Vagina (tissue), 2 donors: ENCODE measurements around the gene RIOX2. TPM values are rescaled to one million over a fixed set of nuclear protein-coding genes. Genes with fewer than 3 reads are reported as not detected.

Experiments
- DNase-seq, 2 donors: peaks; one replicate each; pipeline ENCODE4 v3.0.0-alpha.2; 2017; ENCODE audit errors: extremely low spot score in 2 of 2
- H3K27ac ChIP-seq: fragments of 200-600 bp; sonication (generic); one replicate; pipeline ENCODE4 v1.5.1; 2019
- H3K27me3 ChIP-seq: fragments of 200-600 bp; sonication (generic); one replicate; pipeline ENCODE4 v1.5.1; 2019
- H3K36me3 ChIP-seq, 2 donors: fragments of 200-600 bp; sonication (generic); one replicate each; pipeline ENCODE4 v1.5.1; 2017 to 2019
- H3K4me1 ChIP-seq: fragments of 200-600 bp; sonication (generic); one replicate; pipeline ENCODE4 v1.5.1; 2019
- H3K4me3 ChIP-seq, 2 donors: fragments of 200-600 bp; sonication (generic); 1 replicate in 1 of 2; 2 replicates in 1 of 2; pipeline ENCODE4 v1.5.1; 2016 to 2019
- H3K9me3 ChIP-seq: fragments of 200-600 bp; sonication (generic); one replicate; pipeline ENCODE4 v1.5.1; 2019
- CTCF ChIP-seq, 3 experiments: fragments of 450-650 bp in 2 of 3; fragments of 200-600 bp in 1 of 3; sonication (generic) in 1 of 3; IDR thresholded peaks; one replicate each; pipeline ENCODE4 v1.5.1; 2017 to 2019; ENCODE audit warnings: antibody characterized with exemption in 3 of 3, mild to moderate bottlenecking in 2 of 3, moderate library complexity in 2 of 3
- POLR2A ChIP-seq, 2 donors: fragments of 450-650 bp; IDR thresholded peaks; one replicate each; pipeline ENCODE4 v1.6.1; 2017; ENCODE audit warnings: antibody characterized with exemption in 2 of 2, mild to moderate bottlenecking in 2 of 2, moderate library complexity in 2 of 2
- POLR2AphosphoS5 ChIP-seq, 2 donors: sonication (generic); formaldehyde crosslinking; IDR thresholded peaks; one replicate each; pipeline ENCODE4 v1.9.0; 2017; ENCODE audit warnings: antibody characterized with exemption in 2 of 2, mild to moderate bottlenecking in 2 of 2, low read depth in 1 of 2; ENCODE audit not compliant: insufficient read depth in 1 of 2
- intact Hi-C: fragments of 100-400 bp; cut with DNase I; formaldehyde crosslinking; loops from one replicate; pipeline ENCODE4 v1.15.1; 2023
- total RNA-seq: library from RNA; depleted of rRNA; stranded (reverse); fragments of >200 nt; gene quantifications from one replicate; pipeline ENCODE4 v1.2.3, GENCODE V29; 2016

The RIOX2 gene
- total RNA-seq, 1 donor from 2014 or later: 33.4 TPM

- no peak overlapping the region for H3K4me3 ChIP-seq
- H3K27ac ChIP-seq: no peak overlapping the region
Observed at GRCh38 chr3:97952872-97953271, 19.4 kb downstream of the RIOX2 start.

GRCh38 chr3:97952280-97952679 is 20.0 kb downstream of the RIOX2 start:
- intact Hi-C loops: no loop called here
- no peak for TF ChIP-seq POLR2A (IDR thresholded peaks at IDR 0.05)
- TF ChIP-seq CTCF (IDR thresholded peaks at IDR 0.05): no peak
- no peak for TF ChIP-seq POLR2AphosphoS5 (IDR thresholded peaks at IDR 0.05; ENCODE audit: insufficient read depth in 1 of 2, low read depth in 1 of 2)
- Histone ChIP-seq H3K36me3 (peaks cover 0 to 40% of the 10 kb centered on the region in 2 donors), H3K9me3 (no peaks in the 10 kb centered on the region), H3K4me1 (no peaks in the 10 kb centered on the region), H3K27ac (no peak overlapping the region), H3K4me3 (no peak overlapping the region), H3K27me3 (no peaks in the 10 kb centered on the region)
- DNase-seq: no peak

More at GRCh38 chr3:97952872-97953271, 19.4 kb downstream of the RIOX2 start:
- TF ChIP-seq CTCF (IDR thresholded peaks at IDR 0.05) (no peak), POLR2A (IDR thresholded peaks at IDR 0.05) (no peak), POLR2AphosphoS5 (IDR thresholded peaks at IDR 0.05; ENCODE audit: insufficient read depth in 1 of 2, low read depth in 1 of 2) (no peak)
- no peak for DNase-seq
- H3K9me3 ChIP-seq: no peaks in the 10 kb centered on the region
- no peaks in the 10 kb centered on the region for H3K27me3 ChIP-seq
- H3K36me3 ChIP-seq: peaks cover 0 to 45% of the 10 kb centered on the region in 2 donors
- intact Hi-C loops: no loop called here
- peaks cover 4% of the 10 kb centered on the region for H3K4me1 ChIP-seq

- Histone ChIP-seq H3K27ac (no peak overlapping the region), H3K27me3 (no peaks in the 10 kb centered on the region), H3K36me3 (peaks cover 0 to 50% of the 10 kb centered on the region in 2 donors), H3K4me3 (no peak overlapping the region), H3K4me1 (no peaks in the 10 kb centered on the region), H3K9me3 (no peaks in the 10 kb centered on the region)
- TF ChIP-seq POLR2AphosphoS5 (IDR thresholded peaks at IDR 0.05; ENCODE audit: insufficient read depth in 1 of 2, low read depth in 1 of 2) (no peak), POLR2A (IDR thresholded peaks at IDR 0.05) (no peak), CTCF (IDR thresholded peaks at IDR 0.05) (no peak)
- intact Hi-C loops: no loop called here
- DNase-seq: no peak
Observed at GRCh38 chr3:97950360-97950759, 21.9 kb downstream of the RIOX2 start.

GRCh38 chr3:97949743-97950142 is 22.5 kb downstream of the RIOX2 start:
- H3K4me3 ChIP-seq: no peak overlapping the region
- H3K27me3 ChIP-seq: no peaks in the 10 kb centered on the region
- no peak overlapping the region for H3K27ac ChIP-seq
- intact Hi-C loops: no loop called here
- TF ChIP-seq CTCF (IDR thresholded peaks at IDR 0.05) (no peak), POLR2AphosphoS5 (IDR thresholded peaks at IDR 0.05; ENCODE audit: insufficient read depth in 1 of 2, low read depth in 1 of 2) (no peak), POLR2A (IDR thresholded peaks at IDR 0.05) (no peak)
- H3K36me3 ChIP-seq: peaks cover 0 to 56% of the 10 kb centered on the region in 2 donors
- no peaks in the 10 kb centered on the region for H3K9me3 ChIP-seq
- no peak for DNase-seq
- no peaks in the 10 kb centered on the region for H3K4me1 ChIP-seq

- H3K27me3 ChIP-seq: no peaks in the 10 kb centered on the region
- no peak for DNase-seq
- no peaks in the 10 kb centered on the region for H3K4me1 ChIP-seq
- TF ChIP-seq CTCF (IDR thresholded peaks at IDR 0.05) (no peak), POLR2A (IDR thresholded peaks at IDR 0.05) (no peak), POLR2AphosphoS5 (IDR thresholded peaks at IDR 0.05; ENCODE audit: insufficient read depth in 1 of 2, low read depth in 1 of 2) (no peak)
- no peaks in the 10 kb centered on the region for H3K9me3 ChIP-seq
- intact Hi-C loops: no loop called here
- H3K27ac ChIP-seq: no peak overlapping the region
- H3K36me3 ChIP-seq: peaks cover 0 to 53% of the 10 kb centered on the region in 2 donors
- no peak overlapping the region for H3K4me3 ChIP-seq
Observed at GRCh38 chr3:97949110-97949485, 23.1 kb downstream of the RIOX2 start.
